ENCODE measurements around the gene MICAL3.

Gene MICAL3

DNA sequence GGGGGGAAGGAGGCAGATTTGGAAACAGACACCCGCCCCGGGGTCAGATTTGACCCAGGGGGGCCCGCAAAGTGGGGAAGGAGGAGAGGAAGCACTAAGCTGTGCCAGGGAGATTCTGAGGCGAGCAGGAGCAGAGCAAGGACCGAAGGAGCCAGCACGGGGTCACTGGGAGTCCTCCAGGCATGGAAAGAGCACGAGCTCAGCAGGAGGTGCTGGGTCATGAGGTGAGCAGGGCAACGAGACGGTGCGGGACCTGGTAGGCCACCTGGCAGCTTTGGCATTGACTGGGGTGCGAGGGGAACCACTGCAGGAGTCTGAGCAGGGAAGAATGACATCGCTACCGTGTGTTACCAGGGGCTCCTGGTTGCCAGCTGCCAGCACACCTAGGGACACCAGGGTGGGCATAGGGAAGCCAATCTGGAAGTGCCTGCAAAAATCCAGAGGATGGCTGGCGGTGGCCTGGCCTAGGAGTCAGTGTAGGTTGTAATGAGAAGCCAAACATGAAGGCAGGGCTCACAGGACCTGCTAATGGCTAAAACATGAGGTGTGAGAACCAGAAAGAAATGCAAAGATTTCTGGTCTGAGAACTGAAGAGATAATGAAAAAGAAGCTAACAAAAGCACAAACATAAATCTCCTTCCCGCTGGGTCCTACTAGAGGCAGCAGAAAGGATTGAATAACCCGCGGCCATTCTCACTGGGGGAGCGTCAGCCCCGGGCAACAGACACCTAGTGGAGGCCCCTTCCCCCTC lies 63.5 kb downstream of the MICAL3 start:
- TF ChIP-seq TARDBP (IDR thresholded peaks at IDR 0.05) = no peak
- TF ChIP-seq FOXK2 (IDR thresholded peaks at IDR 0.05) = no peak
- no peak for TF ChIP-seq LEF1 (IDR thresholded peaks at IDR 0.05; ENCODE audit: borderline replicate concordance)
- TF ChIP-seq ZNF384 (IDR thresholded peaks at IDR 0.05) = no peak
- no peak for TF ChIP-seq NFRKB (IDR thresholded peaks at IDR 0.05)
- TF ChIP-seq SP1 (IDR thresholded peaks at IDR 0.05) = no peak
- TF ChIP-seq ELF4 (IDR thresholded peaks at IDR 0.05) = no peak
- TF ChIP-seq BHLHE40 (IDR thresholded peaks at IDR 0.05; ENCODE audit: borderline replicate concordance) = no peak
- TF ChIP-seq SUZ12 (IDR thresholded peaks at IDR 0.05) = no peak
- TF ChIP-seq, protein P1, sequence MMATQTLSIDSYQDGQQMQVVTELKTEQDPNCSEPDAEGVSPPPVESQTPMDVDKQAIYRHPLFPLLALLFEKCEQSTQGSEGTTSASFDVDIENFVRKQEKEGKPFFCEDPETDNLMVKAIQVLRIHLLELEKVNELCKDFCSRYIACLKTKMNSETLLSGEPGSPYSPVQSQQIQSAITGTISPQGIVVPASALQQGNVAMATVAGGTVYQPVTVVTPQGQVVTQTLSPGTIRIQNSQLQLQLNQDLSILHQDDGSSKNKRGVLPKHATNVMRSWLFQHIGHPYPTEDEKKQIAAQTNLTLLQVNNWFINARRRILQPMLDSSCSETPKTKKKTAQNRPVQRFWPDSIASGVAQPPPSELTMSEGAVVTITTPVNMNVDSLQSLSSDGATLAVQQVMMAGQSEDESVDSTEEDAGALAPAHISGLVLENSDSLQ (IDR thresholded peaks at IDR 0.05) = no peak
- TF ChIP-seq FOXM1 (IDR thresholded peaks at IDR 0.05; ENCODE audit: borderline replicate concordance) = no peak
- TF ChIP-seq HDGF (IDR thresholded peaks at IDR 0.05; ENCODE audit: borderline replicate concordance) = no peak
- TF ChIP-seq ARNT (IDR thresholded peaks at IDR 0.05) = no peak
- no peak for TF ChIP-seq FOXA1 (IDR thresholded peaks at IDR 0.05)
- TF ChIP-seq CTBP1 (IDR thresholded peaks at IDR 0.05; ENCODE audit: borderline replicate concordance) = no peak
- no peak for TF ChIP-seq L3MBTL2 (conservative IDR thresholded peaks at IDR 0.05)
- CTCF ChIA-PET = no interaction called here

DNA sequence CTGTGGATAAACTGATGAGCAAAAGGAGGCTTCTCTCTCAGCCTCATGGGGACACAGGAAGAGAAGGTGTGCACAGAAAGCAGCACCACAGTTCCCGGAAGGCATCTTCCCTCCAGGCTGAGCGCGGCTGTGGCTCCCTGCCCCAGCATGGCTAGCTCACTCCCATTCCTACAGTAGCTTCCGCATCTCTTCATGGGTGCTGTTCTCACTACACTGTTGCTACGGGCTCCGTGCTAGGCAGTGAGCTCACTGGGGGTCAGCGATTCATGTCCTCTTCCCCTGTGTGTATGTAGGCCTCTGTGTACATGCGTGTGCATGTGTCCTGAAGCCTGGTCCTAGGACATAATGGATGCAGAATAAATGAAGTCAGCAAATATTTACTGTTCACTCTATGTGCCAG lies 64.3 kb downstream of the MICAL3 start:
- CTCF ChIA-PET = no interaction called here

More for the DNA sequence above, 63.5 kb downstream of the MICAL3 start:
- DNase-seq (ENCODE audit: extremely low spot score) = no peak
- POLR2A ChIA-PET = no interaction called here

DNA sequence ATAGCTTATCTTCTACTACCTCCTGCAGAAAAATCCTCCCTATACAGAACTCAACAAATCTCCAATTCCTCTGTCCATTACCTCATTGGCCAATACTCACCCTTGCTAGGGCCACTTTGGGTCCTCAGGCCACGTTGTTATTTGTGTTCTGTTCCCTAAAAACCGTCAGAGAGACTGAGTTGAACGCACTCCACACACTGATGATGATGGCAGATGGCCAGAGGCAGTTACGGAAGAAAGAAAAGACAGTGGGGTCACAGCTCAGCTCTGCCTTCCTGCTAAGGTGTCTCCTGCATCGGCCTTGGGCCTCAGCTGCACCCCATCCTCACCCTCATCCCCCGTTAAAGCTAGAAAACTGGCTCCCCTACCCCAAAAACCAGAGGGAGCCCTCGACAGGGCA lies 66.2 kb downstream of the MICAL3 start:
- POLR2A ChIA-PET = no interaction called here
- TF ChIP-seq ELF4 (IDR thresholded peaks at IDR 0.05) (no peak), FOXK2 (IDR thresholded peaks at IDR 0.05) (no peak), L3MBTL2 (conservative IDR thresholded peaks at IDR 0.05) (no peak), ZNF384 (IDR thresholded peaks at IDR 0.05) (no peak), FOXM1 (IDR thresholded peaks at IDR 0.05; ENCODE audit: borderline replicate concordance) (no peak), SP1 (IDR thresholded peaks at IDR 0.05) (no peak), FOXA1 (IDR thresholded peaks at IDR 0.05) (no peak), CTBP1 (IDR thresholded peaks at IDR 0.05; ENCODE audit: borderline replicate concordance) (no peak), ARNT (IDR thresholded peaks at IDR 0.05) (no peak), HDGF (IDR thresholded peaks at IDR 0.05; ENCODE audit: borderline replicate concordance) (no peak), NFRKB (IDR thresholded peaks at IDR 0.05) (no peak), SUZ12 (IDR thresholded peaks at IDR 0.05) (no peak)
- TF ChIP-seq, protein P1 (IDR thresholded peaks at IDR 0.05) = no peak
- DNase-seq (ENCODE audit: extremely low spot score) = no peak
- CTCF ChIA-PET = no interaction called here

More for the DNA sequence above, 64.3 kb downstream of the MICAL3 start:
- DNase-seq (ENCODE audit: extremely low spot score) = no peak
- POLR2A ChIA-PET = no interaction called here
- TF ChIP-seq ARNT (IDR thresholded peaks at IDR 0.05) (no peak), ZNF384 (IDR thresholded peaks at IDR 0.05) (no peak), BHLHE40 (IDR thresholded peaks at IDR 0.05; ENCODE audit: borderline replicate concordance) (no peak)
- TF ChIP-seq, protein P1 (IDR thresholded peaks at IDR 0.05) = no peak

- POLR2A ChIA-PET = no interaction called here
- TF ChIP-seq TARDBP (IDR thresholded peaks at IDR 0.05) (no peak), NFRKB (IDR thresholded peaks at IDR 0.05) (no peak), ZNF384 (IDR thresholded peaks at IDR 0.05) (no peak), BHLHE40 (IDR thresholded peaks at IDR 0.05; ENCODE audit: borderline replicate concordance) (no peak), FOXA1 (IDR thresholded peaks at IDR 0.05) (no peak), SP1 (IDR thresholded peaks at IDR 0.05) (no peak), ELF4 (IDR thresholded peaks at IDR 0.05) (no peak)
- CTCF ChIA-PET = no interaction called here
- DNase-seq (ENCODE audit: extremely low spot score) = no peak
These were observed 66.7 kb downstream of the MICAL3 start for GRCh38 chr22:17957693-17958092.

DNA sequence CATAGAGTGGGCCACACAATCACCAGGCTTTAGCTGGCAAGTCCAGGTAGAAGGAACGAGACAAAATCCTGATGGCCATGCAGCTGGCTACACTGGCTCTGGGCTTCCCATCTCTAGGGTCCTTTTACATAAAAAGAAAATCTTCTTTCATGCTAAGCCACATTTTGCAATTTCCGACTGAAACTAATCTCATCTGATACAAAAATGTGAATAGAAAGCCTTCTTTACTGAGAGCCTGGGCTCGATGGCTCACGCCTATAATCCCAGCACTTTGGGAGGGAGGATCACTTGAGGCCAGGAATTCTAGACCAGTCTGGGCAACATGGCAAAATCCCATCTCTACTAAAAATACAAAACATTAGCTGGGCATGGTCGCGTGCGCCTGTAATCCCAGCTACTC lies 67.2 kb downstream of the MICAL3 start:
- POLR2A ChIA-PET = no interaction called here

More for the DNA sequence above, 67.2 kb downstream of the MICAL3 start:
- no peak for DNase-seq (ENCODE audit: extremely low spot score)
- TF ChIP-seq ARNT (IDR thresholded peaks at IDR 0.05) (no peak), SUZ12 (IDR thresholded peaks at IDR 0.05) (no peak), LEF1 (IDR thresholded peaks at IDR 0.05; ENCODE audit: borderline replicate concordance) (no peak), ELF4 (IDR thresholded peaks at IDR 0.05) (no peak), FOXA1 (IDR thresholded peaks at IDR 0.05) (no peak), ZNF384 (IDR thresholded peaks at IDR 0.05) (no peak), TARDBP (IDR thresholded peaks at IDR 0.05) (no peak), HDGF (IDR thresholded peaks at IDR 0.05; ENCODE audit: borderline replicate concordance) (no peak), CTBP1 (IDR thresholded peaks at IDR 0.05; ENCODE audit: borderline replicate concordance) (no peak), NFRKB (IDR thresholded peaks at IDR 0.05) (no peak), L3MBTL2 (conservative IDR thresholded peaks at IDR 0.05) (no peak), FOXM1 (IDR thresholded peaks at IDR 0.05; ENCODE audit: borderline replicate concordance) (no peak), SP1 (IDR thresholded peaks at IDR 0.05) (no peak), FOXK2 (IDR thresholded peaks at IDR 0.05) (no peak), BHLHE40 (IDR thresholded peaks at IDR 0.05; ENCODE audit: borderline replicate concordance) (no peak)
- TF ChIP-seq, protein P1 (IDR thresholded peaks at IDR 0.05) = no peak
- CTCF ChIA-PET = no interaction called here
